ENCODE results near the gene CCRL2. TPM values are rescaled to one million over a fixed set of nuclear protein-coding genes. Genes with fewer than 3 reads are reported as not detected.

CCRL2 gene, protein sequence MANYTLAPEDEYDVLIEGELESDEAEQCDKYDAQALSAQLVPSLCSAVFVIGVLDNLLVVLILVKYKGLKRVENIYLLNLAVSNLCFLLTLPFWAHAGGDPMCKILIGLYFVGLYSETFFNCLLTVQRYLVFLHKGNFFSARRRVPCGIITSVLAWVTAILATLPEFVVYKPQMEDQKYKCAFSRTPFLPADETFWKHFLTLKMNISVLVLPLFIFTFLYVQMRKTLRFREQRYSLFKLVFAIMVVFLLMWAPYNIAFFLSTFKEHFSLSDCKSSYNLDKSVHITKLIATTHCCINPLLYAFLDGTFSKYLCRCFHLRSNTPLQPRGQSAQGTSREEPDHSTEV
- total RNA-seq (2014; rRNA removed; shearing (Covaris generic)), result 0.98 and 3.2 TPM in 2 replicates

DNA sequence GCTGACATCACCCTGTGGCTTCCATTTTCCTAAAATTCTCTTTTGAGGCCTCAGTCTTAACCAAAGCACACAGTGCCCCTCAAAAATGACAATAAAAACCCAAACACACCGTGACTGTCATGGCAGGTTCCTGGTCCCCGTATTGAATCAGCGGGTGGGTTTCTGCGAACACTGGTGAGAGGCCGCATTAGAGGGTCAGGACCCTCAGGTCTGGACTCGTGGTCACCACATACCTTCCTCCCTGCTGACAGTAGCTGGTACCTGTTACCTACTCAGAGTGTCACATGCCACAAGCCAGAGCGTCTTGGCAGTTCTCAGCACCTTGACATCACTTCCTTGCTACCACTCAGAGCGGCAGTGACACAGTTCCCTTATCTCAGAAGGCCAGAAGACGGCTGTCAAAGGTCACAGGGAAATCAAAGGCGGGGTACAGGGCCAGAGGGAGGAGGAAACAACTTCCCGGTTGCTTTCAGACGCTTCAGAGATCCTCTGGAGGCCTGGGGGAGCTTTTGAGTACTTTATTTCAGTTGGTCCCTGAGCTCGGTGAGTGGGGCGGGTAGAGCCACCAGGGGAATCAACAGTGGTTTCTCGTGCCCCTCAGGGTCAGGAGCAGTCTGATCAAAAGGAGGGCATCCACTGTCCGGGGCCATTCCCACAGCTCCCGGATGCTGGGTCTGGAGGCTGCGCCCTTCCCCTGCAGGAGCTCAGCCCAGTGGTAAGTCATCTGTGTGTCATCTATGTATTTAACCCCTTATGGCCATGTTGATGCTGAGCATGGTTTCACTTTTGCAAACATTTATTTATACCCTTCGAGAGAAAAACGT, at the start of gene CCRL2, which contains the start of gene CCR5AS:
CCRL2 (plus strand) TSS at position 472 of the 824 bp plus-strand sequence. CDS start 821 bp downstream, outside the sequence.
CCR5AS (minus strand) TSS at position 279 of the 824 bp plus-strand sequence.
- DNase-seq (ENCODE audit: low spot score), result no peak
- in situ Hi-C loops (cut with HindIII; ENCODE audit: low sequenced_read_pairs), result no loop called here

DNA sequence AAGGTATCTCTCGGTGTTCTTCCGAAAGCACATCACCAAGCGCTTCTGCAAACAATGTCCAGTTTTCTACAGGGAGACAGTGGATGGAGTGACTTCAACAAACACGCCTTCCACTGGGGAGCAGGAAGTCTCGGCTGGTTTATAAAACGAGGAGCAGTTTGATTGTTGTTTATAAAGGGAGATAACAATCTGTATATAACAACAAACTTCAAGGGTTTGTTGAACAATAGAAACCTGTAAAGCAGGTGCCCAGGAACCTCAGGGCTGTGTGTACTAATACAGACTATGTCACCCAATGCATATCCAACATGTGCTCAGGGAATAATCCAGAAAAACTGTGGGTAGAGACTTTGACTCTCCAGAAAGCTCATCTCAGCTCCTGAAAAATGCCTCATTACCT, 48.6 kb upstream of the CCRL2 start:
- no peak for DNase-seq (ENCODE audit: low spot score)
- in situ Hi-C loops (cut with HindIII; ENCODE audit: low sequenced_read_pairs), result no loop called here

DNA sequence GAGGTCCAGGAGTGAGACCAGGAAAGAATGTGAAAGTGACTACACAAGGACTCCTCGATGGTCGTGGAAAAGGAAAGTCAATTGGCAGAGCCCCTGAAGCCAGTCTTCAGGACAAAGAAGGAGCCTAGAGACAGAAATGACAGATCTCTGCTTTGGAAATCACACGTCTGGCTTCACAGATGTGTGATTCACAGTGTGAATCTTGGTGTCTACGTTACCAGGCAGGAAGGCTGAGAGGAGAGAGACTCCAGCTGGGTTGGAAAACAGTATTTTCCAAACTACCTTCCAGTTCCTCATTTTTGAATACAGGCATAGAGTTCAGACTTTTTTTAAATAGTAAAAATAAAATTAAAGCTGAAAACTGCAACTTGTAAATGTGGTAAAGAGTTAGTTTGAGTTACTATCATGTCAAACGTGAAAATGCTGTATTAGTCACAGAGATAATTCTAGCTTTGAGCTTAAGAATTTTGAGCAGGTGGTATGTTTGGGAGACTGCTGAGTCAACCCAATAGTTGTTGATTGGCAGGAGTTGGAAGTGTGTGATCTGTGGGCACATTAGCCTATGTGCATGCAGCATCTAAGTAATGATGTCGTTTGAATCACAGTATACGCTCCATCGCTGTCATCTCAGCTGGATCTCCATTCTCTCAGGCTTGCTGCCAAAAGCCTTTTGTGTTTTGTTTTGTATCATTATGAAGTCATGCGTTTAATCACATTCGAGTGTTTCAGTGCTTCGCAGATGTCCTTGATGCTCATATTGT, 47.1 kb upstream of the CCRL2 start:
- in situ Hi-C loops (cut with HindIII; ENCODE audit: low sequenced_read_pairs), result no loop called here
- peak; percentile 12 for DNase-seq (ENCODE audit: low spot score)

- DNase-seq (ENCODE audit: low spot score), result no peak
- in situ Hi-C loops (cut with HindIII; ENCODE audit: low sequenced_read_pairs), result no loop called here
Observed at GRCh38 chr3:46360907-46361306, 46.2 kb upstream of the CCRL2 start.

- in situ Hi-C loops (cut with HindIII; ENCODE audit: low sequenced_read_pairs), result no loop called here
- DNase-seq (ENCODE audit: low spot score), result no peak
Observed at GRCh38 chr3:46361408-46362283, 45.4 kb upstream of the CCRL2 start.

DNA sequence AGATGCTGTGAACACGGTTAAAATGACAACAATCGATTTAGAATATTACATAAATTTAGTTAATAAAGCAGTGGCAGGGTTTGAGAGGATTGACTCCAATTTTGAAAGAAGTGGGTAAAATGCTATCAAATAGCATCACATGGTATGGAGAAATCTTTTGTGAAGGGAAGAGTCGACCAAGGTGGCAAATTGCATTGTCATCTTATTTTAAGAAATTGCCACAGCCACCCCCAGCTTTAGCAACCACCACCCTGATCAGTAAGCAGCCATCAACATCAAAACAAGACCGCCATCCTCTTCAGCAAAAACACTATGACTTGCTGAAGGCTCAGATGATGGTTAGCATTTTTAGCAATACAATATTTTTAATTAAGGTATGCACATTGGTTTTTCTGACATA, 42.0 kb upstream of the CCRL2 start:
- no peak for DNase-seq (ENCODE audit: low spot score)
- in situ Hi-C loops (cut with HindIII; ENCODE audit: low sequenced_read_pairs), result no loop called here

DNA sequence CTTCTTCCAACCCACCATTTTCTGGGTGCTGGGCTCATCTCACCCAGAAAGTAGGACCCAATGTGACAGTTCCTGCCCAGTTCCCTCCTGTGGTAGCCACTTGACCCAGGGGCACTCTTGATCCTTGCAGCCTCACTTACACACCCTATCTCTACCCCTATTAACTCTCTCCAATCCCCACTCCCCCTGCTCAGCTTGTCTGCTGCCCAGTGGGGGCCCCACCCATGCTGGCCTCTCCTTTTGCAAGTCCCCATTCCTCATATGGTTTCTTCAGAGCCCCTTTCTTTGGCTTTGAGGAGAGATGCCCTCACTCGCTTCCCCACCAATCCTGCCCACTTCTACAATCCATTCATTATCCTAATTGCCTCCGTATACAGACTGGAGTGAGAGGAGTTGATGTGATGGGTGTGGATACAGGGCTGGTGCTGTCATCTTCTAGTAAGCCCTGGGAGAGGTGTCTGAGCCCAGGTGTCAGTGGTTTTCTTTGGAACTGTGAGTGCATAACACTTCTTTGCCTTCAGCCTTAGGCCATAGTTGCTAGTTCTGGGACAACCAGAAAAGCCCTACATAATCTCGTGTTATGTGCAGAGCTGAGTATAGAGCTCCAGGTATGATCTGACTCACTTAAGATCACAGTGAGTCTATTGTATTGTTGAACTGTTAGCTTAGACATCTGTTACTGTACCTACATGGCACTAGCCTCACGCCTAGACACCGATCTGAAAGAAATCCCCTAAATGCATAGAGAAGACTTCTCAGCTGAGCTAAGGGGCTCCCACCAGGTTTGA, 41.1 kb upstream of the CCRL2 start:
- in situ Hi-C loops (cut with HindIII; ENCODE audit: low sequenced_read_pairs), result no loop called here
- DNase-seq (ENCODE audit: low spot score), result no peak

DNA sequence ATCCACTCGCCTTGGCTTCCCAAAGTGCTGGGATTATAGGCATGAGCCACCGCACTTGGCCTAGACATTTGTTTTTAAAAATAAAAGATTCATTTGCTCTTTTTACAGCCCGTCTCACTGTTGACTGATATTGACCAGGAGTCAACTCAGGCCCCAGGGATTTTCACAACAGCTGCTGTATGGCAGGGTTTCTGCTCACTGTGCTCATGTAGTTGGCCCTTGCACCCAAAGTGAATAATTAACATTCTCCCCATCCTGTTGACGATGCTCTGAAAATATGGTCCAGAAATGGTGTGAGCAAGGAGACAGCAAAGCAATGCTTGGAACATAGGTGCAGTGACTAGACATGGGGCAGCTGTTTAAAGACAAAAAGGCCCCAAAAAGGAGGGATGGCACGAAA, 39.2 kb upstream of the CCRL2 start:
- no peak for DNase-seq (ENCODE audit: low spot score)
- in situ Hi-C loops (cut with HindIII; ENCODE audit: low sequenced_read_pairs), result no loop called here

DNA sequence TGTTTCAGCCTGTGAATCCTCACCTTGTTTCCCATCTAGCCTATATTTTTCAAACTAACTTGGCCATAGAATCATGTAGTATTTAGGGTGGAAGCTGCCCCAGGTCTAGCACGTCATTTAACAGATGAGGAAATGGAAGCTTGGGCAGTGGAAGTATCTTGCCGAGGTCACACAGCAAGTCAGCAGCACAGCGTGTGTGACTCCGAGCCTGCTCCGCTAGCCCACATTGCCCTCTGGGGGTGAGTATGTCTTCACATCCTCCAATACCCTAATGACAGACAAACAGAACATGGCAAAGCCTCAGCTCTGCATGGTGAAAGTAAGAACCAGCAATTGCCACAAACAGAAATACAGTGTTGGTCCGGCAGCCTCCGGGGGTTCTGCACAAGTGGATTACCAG, 38.5 kb upstream of the CCRL2 start:
- DNase-seq (ENCODE audit: low spot score), result no peak
- in situ Hi-C loops (cut with HindIII; ENCODE audit: low sequenced_read_pairs), result no loop called here

DNA sequence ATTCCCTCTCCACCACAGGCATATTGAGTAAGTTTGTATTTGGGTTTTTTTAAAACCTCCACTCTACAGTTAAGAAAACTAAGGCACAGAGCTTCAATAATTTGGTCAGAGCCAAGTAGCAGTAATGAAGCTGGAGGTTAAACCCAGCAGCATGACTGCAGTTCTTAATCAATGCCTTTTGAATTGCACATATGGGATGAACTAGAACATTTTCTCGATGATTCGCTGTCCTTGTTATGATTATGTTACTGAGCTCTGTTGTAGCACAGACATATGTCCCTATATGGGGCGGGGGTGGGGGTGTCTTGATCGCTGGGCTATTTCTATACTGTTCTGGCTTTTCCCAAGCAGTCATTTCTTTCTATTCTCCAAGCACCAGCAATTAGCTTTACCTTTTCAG, 37.9 kb upstream of the CCRL2 start:
- no peak for DNase-seq (ENCODE audit: low spot score)
- in situ Hi-C loops (cut with HindIII; ENCODE audit: low sequenced_read_pairs), result no loop called here

DNA sequence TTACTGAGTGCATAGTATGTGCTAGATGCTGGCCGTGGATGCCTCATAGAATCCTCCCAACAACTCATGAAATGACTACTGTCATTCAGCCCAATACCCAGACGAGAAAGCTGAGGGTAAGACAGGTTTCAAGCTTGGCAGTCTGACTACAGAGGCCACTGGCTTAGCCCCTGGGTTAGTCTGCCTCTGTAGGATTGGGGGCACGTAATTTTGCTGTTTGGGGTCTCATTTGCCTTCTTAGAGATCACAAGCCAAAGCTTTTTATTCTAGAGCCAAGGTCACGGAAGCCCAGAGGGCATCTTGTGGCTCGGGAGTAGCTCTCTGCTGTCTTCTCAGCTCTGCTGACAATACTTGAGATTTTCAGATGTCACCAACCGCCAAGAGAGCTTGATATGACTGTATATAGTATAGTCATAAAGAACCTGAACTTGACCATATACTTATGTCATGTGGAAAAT, 37.4 kb upstream of the CCRL2 start:
- in situ Hi-C loops (cut with HindIII; ENCODE audit: low sequenced_read_pairs), result no loop called here
- DNase-seq (ENCODE audit: low spot score), result no peak

DNA sequence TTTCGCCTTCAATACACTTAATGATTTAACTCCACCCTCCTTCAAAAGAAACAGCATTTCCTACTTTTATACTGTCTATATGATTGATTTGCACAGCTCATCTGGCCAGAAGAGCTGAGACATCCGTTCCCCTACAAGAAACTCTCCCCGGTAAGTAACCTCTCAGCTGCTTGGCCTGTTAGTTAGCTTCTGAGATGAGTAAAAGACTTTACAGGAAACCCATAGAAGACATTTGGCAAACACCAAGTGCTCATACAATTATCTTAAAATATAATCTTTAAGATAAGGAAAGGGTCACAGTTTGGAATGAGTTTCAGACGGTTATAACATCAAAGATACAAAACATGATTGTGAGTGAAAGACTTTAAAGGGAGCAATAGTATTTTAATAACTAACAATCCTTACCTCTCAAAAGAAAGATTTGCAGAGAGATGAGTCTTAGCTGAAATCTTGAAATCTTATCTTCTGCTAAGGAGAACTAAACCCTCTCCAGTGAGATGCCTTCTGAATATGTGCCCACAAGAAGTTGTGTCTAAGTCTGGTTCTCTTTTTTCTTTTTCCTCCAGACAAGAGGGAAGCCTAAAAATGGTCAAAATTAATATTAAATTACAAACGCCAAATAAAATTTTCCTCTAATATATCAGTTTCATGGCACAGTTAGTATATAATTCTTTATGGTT, 36.1 kb upstream of the CCRL2 start, which contains the start of gene CCR5:
CCR5 (plus strand) TSS at position 108 of the 680 bp plus-strand sequence. CDS start 1,957 bp downstream, outside the sequence.
- in situ Hi-C loops (cut with HindIII; ENCODE audit: low sequenced_read_pairs), result no loop called here
- DNase-seq (ENCODE audit: low spot score), result no peak

DNA sequence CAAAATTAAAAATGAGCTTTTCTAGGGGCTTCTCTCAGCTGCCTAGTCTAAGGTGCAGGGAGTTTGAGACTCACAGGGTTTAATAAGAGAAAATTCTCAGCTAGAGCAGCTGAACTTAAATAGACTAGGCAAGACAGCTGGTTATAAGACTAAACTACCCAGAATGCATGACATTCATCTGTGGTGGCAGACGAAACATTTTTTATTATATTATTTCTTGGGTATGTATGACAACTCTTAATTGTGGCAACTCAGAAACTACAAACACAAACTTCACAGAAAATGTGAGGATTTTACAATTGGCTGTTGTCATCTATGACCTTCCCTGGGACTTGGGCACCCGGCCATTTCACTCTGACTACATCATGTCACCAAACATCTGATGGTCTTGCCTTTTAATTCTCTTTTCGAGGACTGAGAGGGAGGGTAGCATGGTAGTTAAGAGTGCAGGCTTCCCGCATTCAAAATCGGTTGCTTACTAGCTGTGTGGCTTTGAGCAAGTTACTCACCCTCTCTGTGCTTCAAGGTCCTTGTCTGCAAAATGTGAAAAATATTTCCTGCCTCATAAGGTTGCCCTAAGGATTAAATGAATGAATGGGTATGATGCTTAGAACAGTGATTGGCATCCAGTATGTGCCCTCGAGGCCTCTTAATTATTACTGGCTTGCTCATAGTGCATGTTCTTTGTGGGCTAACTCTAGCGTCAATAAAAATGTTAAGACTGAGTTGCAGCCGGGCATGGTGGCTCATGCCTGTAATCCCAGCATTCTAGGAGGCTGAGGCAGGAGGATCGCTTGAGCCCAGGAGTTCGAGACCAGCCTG, 35.3 kb upstream of the CCRL2 start:
- in situ Hi-C loops (cut with HindIII; ENCODE audit: low sequenced_read_pairs), result no loop called here
- no peak for DNase-seq (ENCODE audit: low spot score)

DNA sequence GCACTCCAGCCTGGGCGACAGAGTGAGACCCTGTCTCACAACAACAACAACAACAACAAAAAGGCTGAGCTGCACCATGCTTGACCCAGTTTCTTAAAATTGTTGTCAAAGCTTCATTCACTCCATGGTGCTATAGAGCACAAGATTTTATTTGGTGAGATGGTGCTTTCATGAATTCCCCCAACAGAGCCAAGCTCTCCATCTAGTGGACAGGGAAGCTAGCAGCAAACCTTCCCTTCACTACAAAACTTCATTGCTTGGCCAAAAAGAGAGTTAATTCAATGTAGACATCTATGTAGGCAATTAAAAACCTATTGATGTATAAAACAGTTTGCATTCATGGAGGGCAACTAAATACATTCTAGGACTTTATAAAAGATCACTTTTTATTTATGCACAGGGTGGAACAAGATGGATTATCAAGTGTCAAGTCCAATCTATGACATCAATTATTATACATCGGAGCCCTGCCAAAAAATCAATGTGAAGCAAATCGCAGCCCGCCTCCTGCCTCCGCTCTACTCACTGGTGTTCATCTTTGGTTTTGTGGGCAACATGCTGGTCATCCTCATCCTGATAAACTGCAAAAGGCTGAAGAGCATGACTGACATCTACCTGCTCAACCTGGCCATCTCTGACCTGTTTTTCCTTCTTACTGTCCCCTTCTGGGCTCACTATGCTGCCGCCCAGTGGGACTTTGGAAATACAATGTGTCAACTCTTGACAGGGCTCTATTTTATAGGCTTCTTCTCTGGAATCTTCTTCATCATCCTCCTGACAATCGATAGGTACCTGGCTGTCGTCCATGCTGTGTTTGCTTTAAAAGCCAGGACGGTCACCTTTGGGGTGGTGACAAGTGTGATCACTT, 34.3 kb upstream of the CCRL2 start:
- in situ Hi-C loops (cut with HindIII; ENCODE audit: low sequenced_read_pairs), result no loop called here
- DNase-seq (ENCODE audit: low spot score), result peak; percentile 18

DNA sequence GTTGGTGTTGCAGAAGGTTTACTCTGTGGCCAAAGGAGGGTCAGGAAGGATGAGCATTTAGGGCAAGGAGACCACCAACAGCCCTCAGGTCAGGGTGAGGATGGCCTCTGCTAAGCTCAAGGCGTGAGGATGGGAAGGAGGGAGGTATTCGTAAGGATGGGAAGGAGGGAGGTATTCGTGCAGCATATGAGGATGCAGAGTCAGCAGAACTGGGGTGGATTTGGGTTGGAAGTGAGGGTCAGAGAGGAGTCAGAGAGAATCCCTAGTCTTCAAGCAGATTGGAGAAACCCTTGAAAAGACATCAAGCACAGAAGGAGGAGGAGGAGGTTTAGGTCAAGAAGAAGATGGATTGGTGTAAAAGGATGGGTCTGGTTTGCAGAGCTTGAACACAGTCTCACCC, 32.3 kb upstream of the CCRL2 start:
- no peak for DNase-seq (ENCODE audit: low spot score)
- in situ Hi-C loops (cut with HindIII; ENCODE audit: low sequenced_read_pairs), result no loop called here

- in situ Hi-C loops (cut with HindIII; ENCODE audit: low sequenced_read_pairs), result no loop called here
- DNase-seq (ENCODE audit: low spot score), result no peak
Observed at GRCh38 chr3:46375218-46375617, 31.8 kb upstream of the CCRL2 start.

Data from G401 (cell line).